HG02678 (cell line): ENCODE data around the gene SLC25A48.
"Not testable (repeated sequence)": the region's sequence is repeated elsewhere in the genome, so short reads cannot be mapped to it uniquely, and the experiment has no call there.

Experiments used
- ATAC-seq: cut with Tn5 transposase; IDR thresholded peaks from one replicate; pipeline ENCODE4 v1.9.1; 2021; ENCODE audit warnings: mild to moderate bottlenecking, moderate library complexity; ENCODE audit not compliant: unreplicated experiment

The SLC25A48 gene

GRCh38 chr5:135851915-135852845, 17.7 kb downstream of the SLC25A48 start:
- no peak for ATAC-seq

DNA sequence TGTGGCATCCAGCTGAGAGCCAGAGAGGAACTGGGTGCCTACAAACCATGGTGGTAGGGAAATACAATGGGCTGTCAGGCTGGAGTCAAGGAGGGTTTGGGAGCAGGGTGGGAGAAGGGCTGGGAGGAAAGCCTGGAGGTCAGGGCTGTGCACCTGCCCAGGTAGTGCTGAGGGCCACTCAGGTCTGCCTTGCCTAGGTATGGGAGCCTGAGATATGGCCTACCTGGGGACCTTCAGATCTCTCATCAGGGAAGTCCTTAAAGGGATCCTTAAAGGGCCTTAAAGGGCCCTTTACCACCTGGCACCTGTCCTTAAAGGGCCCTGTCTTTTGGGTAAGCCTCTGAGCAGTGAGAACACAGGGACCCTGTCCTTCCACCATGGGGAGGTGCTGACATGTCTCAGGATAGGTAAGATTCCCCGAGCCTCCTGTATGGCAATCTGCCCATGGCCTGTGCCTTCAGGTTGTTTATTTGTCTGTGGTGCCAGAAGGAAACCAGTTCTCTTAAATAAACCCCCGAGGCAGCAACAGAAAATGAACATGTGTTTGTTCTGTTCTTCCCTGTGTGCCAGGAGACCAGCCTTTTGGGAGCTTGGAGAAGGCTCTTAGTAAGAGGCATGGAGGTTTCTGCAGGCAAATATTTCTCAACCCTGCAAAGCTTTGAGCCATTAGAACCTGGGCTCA, 23.3 kb downstream of the SLC25A48 start:
- no peak for ATAC-seq

DNA sequence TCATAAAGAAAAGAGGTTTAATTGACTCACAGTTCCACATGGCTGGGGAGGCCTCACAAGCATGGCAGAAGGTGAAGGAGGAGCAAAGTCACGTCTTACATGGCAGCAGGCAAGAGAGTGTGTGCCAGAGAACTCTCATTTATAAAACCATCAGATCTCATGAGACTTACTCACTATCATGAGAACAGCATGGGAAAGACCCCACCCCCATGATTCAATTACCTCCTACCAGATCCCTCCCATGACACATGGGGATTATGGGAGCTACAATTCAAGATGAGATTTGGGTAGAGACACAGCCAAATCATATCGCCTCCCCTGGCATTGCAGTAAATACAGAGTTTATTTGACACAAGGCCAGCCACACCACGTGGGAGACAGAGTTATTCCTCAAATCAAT, 24.7 kb downstream of the SLC25A48 start:
- ATAC-seq = not testable (repeated sequence)

DNA sequence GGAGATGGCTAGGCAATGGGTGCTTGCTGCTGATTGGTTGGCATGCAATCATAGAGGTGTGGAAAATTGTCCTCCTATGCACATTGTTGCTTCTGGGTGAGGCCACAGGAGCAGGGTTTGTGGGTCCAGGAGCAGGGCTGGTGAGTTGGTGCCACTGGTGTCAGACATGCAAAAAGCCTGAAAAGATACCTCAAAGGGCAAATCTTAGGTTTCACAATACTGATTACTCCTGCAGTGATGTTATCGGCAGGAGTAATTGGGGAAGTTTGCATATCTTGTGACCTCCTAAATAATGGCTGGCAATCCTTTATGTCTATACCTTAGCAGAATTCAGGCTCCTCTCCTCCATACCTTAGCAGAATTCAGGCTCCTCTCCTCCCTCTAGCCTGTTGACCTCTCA, 25.2 kb downstream of the SLC25A48 start:
- no peak for ATAC-seq

GRCh38 chr5:135861641-135862040, 27.2 kb downstream of the SLC25A48 start:
- no peak for ATAC-seq

- ATAC-seq = no peak
Observed at GRCh38 chr5:135862086-135862485, 27.6 kb downstream of the SLC25A48 start.

GRCh38 chr5:135862744-135863143, 28.3 kb downstream of the SLC25A48 start:
- ATAC-seq = no peak

DNA sequence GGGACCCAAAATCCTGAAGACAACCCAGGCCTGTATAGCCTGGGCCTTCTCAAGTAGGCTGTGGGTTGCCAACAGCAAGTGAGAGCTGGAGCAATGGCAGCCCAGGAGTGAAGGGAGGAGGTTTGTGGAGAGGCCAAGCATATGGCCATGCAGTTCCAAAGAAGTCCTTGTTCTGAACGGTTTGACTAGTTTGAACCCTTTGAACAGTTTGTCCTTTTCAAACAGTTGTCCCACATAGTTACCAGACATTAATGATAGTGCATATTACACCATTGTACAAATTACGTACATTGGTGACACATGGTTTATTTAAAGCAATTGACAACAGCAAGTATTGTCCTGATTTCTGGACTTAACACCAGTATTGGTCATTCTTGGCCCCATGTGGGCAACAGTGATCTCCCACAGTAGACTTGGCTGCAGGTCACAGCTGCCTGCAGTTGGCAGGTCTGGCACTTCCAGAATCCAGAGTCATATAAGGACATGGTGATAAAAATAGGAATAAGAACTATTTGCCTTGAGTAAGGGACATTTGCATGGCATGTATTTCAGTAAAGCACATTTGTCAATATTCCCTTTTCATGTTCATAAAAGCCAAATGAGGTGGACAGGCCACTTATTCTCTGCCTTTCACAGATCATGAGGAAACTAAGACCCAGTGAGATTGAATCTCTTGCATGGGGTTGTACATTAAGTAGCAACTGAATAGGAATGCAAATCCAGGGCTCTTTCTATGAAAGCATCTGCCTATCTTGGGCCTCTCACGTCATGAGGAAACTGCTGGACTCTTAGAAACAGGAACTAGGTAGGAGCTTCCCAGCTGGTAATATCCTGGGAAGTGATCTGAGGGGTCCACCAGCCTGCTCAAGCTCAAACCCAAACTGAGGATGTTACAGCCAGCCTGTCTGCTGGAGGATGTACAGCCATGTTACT, 30.3 kb downstream of the SLC25A48 start:
- no peak for ATAC-seq

- no peak for ATAC-seq
Observed at GRCh38 chr5:135866016-135866415, 31.6 kb downstream of the SLC25A48 start.

- no peak for ATAC-seq
Observed at GRCh38 chr5:135867599-135867998, 33.1 kb downstream of the SLC25A48 start.

- ATAC-seq = no peak
Observed at GRCh38 chr5:135868681-135869080, 34.2 kb downstream of the SLC25A48 start.

- no peak for ATAC-seq
Observed at GRCh38 chr5:135869276-135869675, 34.8 kb downstream of the SLC25A48 start.

- no peak for ATAC-seq
Observed at GRCh38 chr5:135869935-135870334, 35.5 kb downstream of the SLC25A48 start.

DNA sequence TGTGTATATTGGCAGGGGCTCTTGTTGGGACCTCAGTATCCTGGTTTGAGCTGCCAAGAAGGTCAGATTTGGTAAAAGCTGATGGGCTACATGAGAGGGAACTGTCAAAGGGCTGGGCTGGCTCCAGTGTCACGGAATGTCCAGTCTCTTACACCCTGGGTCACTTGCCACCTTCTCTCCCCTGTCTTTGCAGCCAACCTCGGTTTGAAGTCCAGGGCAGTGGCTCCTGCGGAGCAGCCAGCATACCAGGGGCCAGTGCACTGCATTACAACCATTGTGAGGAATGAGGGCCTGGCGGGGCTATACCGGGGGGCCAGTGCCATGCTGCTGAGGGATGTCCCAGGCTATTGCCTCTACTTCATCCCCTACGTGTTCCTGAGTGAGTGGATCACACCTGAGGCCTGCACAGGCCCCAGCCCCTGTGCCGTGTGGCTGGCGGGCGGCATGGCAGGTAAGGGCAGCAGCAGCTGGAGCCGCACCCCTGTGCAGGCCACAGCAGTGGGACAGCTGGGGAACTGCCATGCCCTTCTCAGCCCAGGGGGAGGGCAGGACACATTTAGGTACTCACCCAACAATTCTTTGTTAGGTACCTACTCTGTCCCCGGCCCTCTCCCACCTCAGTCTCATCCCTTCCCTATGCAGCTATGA, 36.9 kb downstream of the SLC25A48 start:
- no peak for ATAC-seq

DNA sequence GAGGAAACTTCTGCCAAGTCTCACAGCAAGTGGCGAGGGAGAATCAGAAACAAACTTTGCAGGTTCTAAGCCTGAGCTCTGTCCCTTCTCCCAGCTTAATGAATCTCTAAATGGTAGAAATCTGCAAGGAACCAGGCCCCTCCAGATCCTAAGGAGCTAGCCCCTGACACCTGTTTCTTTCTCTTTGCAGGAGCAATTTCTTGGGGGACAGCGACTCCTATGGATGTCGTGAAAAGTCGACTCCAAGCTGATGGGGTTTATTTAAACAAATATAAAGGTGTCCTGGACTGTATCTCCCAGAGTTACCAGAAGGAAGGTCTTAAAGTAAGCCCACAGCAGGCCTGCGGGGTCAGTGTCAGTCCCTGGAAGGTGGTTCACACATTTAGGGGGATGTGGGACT, 39.4 kb downstream of the SLC25A48 start:
- ATAC-seq = no peak

GRCh38 chr5:135874461-135874860, 40.0 kb downstream of the SLC25A48 start:
- ATAC-seq = no peak

DNA sequence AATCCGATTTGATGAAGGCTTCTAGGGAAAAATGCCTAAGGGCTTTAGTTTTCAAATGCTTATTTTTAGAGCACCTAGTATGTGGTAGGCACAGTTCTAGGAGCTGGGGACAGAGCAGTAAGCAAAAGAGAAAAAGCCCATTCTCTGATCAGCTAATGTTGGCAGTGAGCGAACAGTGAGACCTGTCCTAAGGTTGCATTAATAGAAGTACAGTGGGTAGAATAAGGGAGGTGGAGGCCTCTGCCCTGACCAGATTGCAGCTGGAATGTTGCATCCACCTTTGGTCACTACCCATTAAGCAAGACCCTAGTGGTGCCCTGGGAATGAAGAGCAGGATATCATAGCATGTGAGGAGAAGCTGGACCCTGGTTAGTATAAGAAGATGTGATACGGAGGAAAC, 41.1 kb downstream of the SLC25A48 start:
- ATAC-seq = no peak

GRCh38 chr5:135876146-135876545, 41.7 kb downstream of the SLC25A48 start:
- ATAC-seq = no peak

DNA sequence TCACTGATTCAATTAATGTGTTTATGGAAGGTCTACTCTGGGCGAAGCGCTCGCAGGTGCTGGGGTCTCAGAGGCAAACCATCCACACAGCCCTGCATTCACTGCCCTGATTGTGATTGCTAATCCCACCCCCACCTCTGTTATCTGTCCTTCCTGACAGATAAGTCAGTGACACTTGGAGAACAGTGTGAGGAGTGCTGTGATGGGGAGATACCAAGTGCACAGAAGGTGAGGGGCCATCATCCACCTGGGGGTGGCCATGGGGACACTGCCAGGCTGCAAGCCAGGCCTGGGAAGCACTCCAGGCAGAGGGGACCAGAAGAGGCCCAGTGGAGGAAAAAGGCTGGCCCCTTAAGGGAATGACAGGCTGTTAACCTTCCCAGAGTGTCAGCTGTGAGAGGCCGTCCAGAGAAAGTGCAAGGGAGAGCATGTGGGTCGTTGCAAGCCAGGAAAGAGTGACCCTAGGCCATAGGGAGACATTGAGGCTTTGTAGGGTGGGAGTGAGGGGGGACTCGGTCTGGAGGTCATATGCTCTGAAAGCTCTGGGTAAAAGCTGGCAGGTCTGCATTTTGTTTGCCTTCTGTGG, 43.2 kb downstream of the SLC25A48 start:
- no peak for ATAC-seq

DNA sequence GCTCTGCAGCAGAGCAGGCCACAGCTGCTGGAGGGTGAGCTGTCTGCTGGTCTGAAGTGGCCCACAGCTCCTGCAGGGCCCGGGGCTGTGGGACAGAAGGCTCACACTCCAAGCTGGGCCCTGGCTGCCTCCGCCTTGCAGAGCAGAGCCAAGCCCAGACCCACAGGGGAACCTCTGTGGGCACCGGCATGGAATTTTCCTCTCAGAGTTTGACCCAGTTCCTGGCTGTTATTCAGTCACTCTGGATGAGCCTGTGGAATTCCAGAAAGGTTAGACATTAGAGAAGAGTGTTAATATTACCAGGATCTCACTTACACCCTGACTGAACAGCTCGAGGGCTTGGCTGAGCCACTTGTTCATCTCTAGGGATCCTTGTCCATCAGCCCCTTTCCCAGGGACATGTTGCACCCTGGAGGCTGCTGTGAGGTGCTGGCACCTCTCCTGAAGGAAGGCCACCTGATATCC, 43.7 kb downstream of the SLC25A48 start:
- ATAC-seq = no peak
